HepG2 (cell line): ENCODE data around the gene B3GAT3. TPM values are rescaled to one million over a fixed set of nuclear protein-coding genes. Genes with fewer than 3 reads are reported as not detected.
A peak's percentile ranks its signal among the peaks of the same experiment; 100 is the strongest.

Source experiments
- DPF2 ChIP-seq: sonication (generic); formaldehyde crosslinking; IDR thresholded peaks from 2 replicates; pipeline ENCODE4 v1.4.0; 2020; ENCODE audit warnings: mild to moderate bottlenecking, low read depth, missing genetic modification reagents, borderline replicate concordance
- FOSL2 ChIP-seq: sonication (generic); formaldehyde crosslinking; IDR thresholded peaks from 2 replicates; pipeline ENCODE4 v1.4.0; 2020; ENCODE audit warnings: missing genetic modification reagents
- KLF6 ChIP-seq: IDR thresholded peaks from 2 replicates; pipeline ENCODE4 v1.8.0; 2016; ENCODE audit warnings: missing biosample characterization, missing genetic modification reagents
- MTF2 ChIP-seq: sonication (generic); formaldehyde crosslinking; IDR thresholded peaks from 2 replicates; pipeline ENCODE4 v1.5.0; 2020; ENCODE audit warnings: missing genetic modification reagents, borderline replicate concordance
- NR2F2 ChIP-seq: IDR thresholded peaks from 2 replicates; pipeline ENCODE4 v1.6.1; 2012; ENCODE audit warnings: low read depth, inconsistent platforms, borderline replicate concordance
- RAD21 ChIP-seq: fragments of 450-650 bp; formaldehyde crosslinking; IDR thresholded peaks from 2 replicates; pipeline ENCODE4 v1.5.0; 2020; ENCODE audit warnings: mild to moderate bottlenecking
- RARA ChIP-seq: IDR thresholded peaks from 2 replicates; pipeline ENCODE4 v1.6.1; 2016; ENCODE audit warnings: missing genetic modification reagents, missing compliant biosample characterization
- SRY ChIP-seq: sonication (generic); formaldehyde crosslinking; IDR thresholded peaks from 2 replicates; pipeline ENCODE4 v1.8.0; 2022; ENCODE audit warnings: mild to moderate bottlenecking, missing genetic modification reagents
- ZFP90 ChIP-seq: sonication (generic); formaldehyde crosslinking; IDR thresholded peaks from 2 replicates; pipeline ENCODE4 v1.8.0; 2022; ENCODE audit warnings: missing genetic modification reagents, mild to moderate bottlenecking, inconsistent platforms, borderline replicate concordance
- ZMYM3 ChIP-seq: sonication (generic); formaldehyde crosslinking; IDR thresholded peaks from 2 replicates; pipeline ENCODE4 v1.5.1; 2020; ENCODE audit warnings: mild to moderate bottlenecking, missing genetic modification reagents
- ZNF224 ChIP-seq: sonication (generic); formaldehyde crosslinking; IDR thresholded peaks from 2 replicates; pipeline ENCODE4 v1.5.0; 2020; ENCODE audit warnings: mild to moderate bottlenecking, missing genetic modification reagents
- ZNF34 ChIP-seq: sonication (generic); formaldehyde crosslinking; IDR thresholded peaks from 2 replicates; pipeline ENCODE4 v1.4.0; 2020; ENCODE audit warnings: mild to moderate bottlenecking, missing genetic modification reagents, borderline replicate concordance
- ZNF75D ChIP-seq: sonication (generic); formaldehyde crosslinking; IDR thresholded peaks from 2 replicates; pipeline ENCODE4 v1.8.1; 2023; ENCODE audit warnings: missing genetic modification reagents, mild to moderate bottlenecking, borderline replicate concordance
- ZSCAN25 ChIP-seq: sonication (generic); formaldehyde crosslinking; IDR thresholded peaks from 2 replicates; pipeline ENCODE4 v1.8.0; 2022; ENCODE audit warnings: mild to moderate bottlenecking, missing genetic modification reagents
- polyA plus RNA-seq, 8 experiments: library from polyadenylated mRNA; depleted of rRNA in 3 of 8; stranded (reverse) in 7 of 8; unstranded in 1 of 8; fragments of >200 nt; fragmentation: Illumina TruSeq in 4 of 8; extraction: Trizol in 4 of 8; gene quantifications; 2 replicates each; pipeline versions ENCODE4 v1.2.1 to v1.2.3, GENCODE V29; 2011 to 2016; ENCODE audit warnings: low read depth in 4 of 8, missing spikeins in 1 of 8, mixed read lengths in 1 of 8; ENCODE audit not compliant: insufficient read depth in 1 of 8
- total RNA-seq, 5 experiments: library from RNA; depleted of rRNA; stranded (reverse); fragments of >200 nt; fragmentation: Illumina TruSeq; extraction: Trizol; gene quantifications; 2 replicates each; pipeline ENCODE4 v1.2.3, GENCODE V29; 2016; ENCODE audit warnings: low read depth in 1 of 5
- TF ChIP-seq, protein P1 (sequence below): sonication (generic); formaldehyde crosslinking; IDR thresholded peaks from 2 replicates; pipeline ENCODE4 v1.9.0; 2021; ENCODE audit warnings: mild to moderate bottlenecking, missing genetic modification reagents
- TF ChIP-seq, protein P2 (sequence below): sonication (generic); formaldehyde crosslinking; IDR thresholded peaks from 2 replicates; pipeline ENCODE4 v1.4.0; 2020; ENCODE audit warnings: mild to moderate bottlenecking, missing genetic modification reagents
- TF ChIP-seq, protein P3 (sequence below): sonication (generic); formaldehyde crosslinking; IDR thresholded peaks from 2 replicates; pipeline ENCODE4 v1.8.0; 2022; ENCODE audit warnings: mild to moderate bottlenecking, missing genetic modification reagents; ENCODE audit not compliant: insufficient replicate concordance
- TF ChIP-seq, protein P4 (sequence below): sonication (generic); formaldehyde crosslinking; IDR thresholded peaks from 2 replicates; pipeline ENCODE4 v1.8.0; 2023; ENCODE audit warnings: mild to moderate bottlenecking, missing genetic modification reagents

B3GAT3 gene
- total and polyA plus RNA-seq, 2 of the 13 experiments (the other 11 are each of a cell fraction or from before 2014, with no cell fraction given): 21.3 to 26.1 TPM

- TF ChIP-seq, protein P1, sequence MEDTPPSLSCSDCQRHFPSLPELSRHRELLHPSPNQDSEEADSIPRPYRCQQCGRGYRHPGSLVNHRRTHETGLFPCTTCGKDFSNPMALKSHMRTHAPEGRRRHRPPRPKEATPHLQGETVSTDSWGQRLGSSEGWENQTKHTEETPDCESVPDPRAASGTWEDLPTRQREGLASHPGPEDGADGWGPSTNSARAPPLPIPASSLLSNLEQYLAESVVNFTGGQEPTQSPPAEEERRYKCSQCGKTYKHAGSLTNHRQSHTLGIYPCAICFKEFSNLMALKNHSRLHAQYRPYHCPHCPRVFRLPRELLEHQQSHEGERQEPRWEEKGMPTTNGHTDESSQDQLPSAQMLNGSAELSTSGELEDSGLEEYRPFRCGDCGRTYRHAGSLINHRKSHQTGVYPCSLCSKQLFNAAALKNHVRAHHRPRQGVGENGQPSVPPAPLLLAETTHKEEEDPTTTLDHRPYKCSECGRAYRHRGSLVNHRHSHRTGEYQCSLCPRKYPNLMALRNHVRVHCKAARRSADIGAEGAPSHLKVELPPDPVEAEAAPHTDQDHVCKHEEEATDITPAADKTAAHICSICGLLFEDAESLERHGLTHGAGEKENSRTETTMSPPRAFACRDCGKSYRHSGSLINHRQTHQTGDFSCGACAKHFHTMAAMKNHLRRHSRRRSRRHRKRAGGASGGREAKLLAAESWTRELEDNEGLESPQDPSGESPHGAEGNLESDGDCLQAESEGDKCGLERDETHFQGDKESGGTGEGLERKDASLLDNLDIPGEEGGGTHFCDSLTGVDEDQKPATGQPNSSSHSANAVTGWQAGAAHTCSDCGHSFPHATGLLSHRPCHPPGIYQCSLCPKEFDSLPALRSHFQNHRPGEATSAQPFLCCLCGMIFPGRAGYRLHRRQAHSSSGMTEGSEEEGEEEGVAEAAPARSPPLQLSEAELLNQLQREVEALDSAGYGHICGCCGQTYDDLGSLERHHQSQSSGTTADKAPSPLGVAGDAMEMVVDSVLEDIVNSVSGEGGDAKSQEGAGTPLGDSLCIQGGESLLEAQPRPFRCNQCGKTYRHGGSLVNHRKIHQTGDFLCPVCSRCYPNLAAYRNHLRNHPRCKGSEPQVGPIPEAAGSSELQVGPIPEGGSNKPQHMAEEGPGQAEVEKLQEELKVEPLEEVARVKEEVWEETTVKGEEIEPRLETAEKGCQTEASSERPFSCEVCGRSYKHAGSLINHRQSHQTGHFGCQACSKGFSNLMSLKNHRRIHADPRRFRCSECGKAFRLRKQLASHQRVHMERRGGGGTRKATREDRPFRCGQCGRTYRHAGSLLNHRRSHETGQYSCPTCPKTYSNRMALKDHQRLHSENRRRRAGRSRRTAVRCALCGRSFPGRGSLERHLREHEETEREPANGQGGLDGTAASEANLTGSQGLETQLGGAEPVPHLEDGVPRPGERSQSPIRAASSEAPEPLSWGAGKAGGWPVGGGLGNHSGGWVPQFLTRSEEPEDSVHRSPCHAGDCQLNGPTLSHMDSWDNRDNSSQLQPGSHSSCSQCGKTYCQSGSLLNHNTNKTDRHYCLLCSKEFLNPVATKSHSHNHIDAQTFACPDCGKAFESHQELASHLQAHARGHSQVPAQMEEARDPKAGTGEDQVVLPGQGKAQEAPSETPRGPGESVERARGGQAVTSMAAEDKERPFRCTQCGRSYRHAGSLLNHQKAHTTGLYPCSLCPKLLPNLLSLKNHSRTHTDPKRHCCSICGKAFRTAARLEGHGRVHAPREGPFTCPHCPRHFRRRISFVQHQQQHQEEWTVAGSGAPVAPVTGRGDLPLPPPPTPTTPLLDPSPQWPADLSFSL (CRISPR knock-in tag): no peak
- TF ChIP-seq, protein P2, sequence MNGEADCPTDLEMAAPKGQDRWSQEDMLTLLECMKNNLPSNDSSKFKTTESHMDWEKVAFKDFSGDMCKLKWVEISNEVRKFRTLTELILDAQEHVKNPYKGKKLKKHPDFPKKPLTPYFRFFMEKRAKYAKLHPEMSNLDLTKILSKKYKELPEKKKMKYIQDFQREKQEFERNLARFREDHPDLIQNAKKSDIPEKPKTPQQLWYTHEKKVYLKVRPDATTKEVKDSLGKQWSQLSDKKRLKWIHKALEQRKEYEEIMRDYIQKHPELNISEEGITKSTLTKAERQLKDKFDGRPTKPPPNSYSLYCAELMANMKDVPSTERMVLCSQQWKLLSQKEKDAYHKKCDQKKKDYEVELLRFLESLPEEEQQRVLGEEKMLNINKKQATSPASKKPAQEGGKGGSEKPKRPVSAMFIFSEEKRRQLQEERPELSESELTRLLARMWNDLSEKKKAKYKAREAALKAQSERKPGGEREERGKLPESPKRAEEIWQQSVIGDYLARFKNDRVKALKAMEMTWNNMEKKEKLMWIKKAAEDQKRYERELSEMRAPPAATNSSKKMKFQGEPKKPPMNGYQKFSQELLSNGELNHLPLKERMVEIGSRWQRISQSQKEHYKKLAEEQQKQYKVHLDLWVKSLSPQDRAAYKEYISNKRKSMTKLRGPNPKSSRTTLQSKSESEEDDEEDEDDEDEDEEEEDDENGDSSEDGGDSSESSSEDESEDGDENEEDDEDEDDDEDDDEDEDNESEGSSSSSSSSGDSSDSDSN (CRISPR knock-in tag): peak; percentile 81
- peak; percentile 45; the same call in 1 of the 2 replicates for TF ChIP-seq RARA (CRISPR knock-in tag)
- no peak for TF ChIP-seq RAD21 (CRISPR knock-in tag)
- TF ChIP-seq, protein P3, sequence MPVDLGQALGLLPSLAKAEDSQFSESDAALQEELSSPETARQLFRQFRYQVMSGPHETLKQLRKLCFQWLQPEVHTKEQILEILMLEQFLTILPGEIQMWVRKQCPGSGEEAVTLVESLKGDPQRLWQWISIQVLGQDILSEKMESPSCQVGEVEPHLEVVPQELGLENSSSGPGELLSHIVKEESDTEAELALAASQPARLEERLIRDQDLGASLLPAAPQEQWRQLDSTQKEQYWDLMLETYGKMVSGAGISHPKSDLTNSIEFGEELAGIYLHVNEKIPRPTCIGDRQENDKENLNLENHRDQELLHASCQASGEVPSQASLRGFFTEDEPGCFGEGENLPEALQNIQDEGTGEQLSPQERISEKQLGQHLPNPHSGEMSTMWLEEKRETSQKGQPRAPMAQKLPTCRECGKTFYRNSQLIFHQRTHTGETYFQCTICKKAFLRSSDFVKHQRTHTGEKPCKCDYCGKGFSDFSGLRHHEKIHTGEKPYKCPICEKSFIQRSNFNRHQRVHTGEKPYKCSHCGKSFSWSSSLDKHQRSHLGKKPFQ (CRISPR knock-in tag): no peak
- no peak for TF ChIP-seq FOSL2 (CRISPR knock-in tag)
- TF ChIP-seq ZMYM3 (CRISPR knock-in tag): no peak
- TF ChIP-seq MTF2: no peak
- no peak for TF ChIP-seq ZNF34 (CRISPR knock-in tag)
- TF ChIP-seq, protein P4, sequence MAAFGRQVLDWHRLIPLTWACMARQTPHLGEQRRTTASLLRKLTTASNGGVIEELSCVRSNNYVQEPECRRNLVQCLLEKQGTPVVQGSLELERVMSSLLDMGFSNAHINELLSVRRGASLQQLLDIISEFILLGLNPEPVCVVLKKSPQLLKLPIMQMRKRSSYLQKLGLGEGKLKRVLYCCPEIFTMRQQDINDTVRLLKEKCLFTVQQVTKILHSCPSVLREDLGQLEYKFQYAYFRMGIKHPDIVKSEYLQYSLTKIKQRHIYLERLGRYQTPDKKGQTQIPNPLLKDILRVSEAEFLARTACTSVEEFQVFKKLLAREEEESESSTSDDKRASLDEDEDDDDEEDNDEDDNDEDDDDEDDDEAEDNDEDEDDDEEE (CRISPR knock-in tag): no peak
- no peak for TF ChIP-seq ZNF224 (CRISPR knock-in tag)
- TF ChIP-seq ZSCAN25: no peak
- no peak for TF ChIP-seq ZNF75D (CRISPR knock-in tag)
- no peak for TF ChIP-seq KLF6 (CRISPR knock-in tag)
- TF ChIP-seq NR2F2: peak; percentile 40; the same call in 1 of the 2 replicates
- peak; percentile 89 for TF ChIP-seq SRY (CRISPR knock-in tag)
- TF ChIP-seq DPF2 (CRISPR knock-in tag): no peak
- peak; percentile 44; the same call in 1 of the 2 replicates for TF ChIP-seq ZFP90 (CRISPR knock-in tag)
These were observed 24.4 kb upstream of the B3GAT3 start, which contains the start of gene GANAB (continued) for GRCh38 chr11:62645946-62646824.
